T-cell (primary cell): Measurements from ENCODE around the gene SRGAP1. TPM values are rescaled to one million over a fixed set of nuclear protein-coding genes. Genes with fewer than 3 reads are reported as not detected.

Source experiments
- ATAC-seq, 4 experiments: fragments of 200-7000 bp in 3 of 4; fragments of 150-1000 bp in 1 of 4; cut with Tn5 transposase; replicated peaks in 1 of 4; 1 replicate in 3 of 4; 2 replicates in 1 of 4; pipeline ENCODE4 v1.10.0; 2021; ENCODE audit warnings: moderate library complexity in 3 of 4, mild to moderate bottlenecking in 2 of 4, moderate number of reproducible peaks in 1 of 4
- CTCF ChIA-PET, 2 donors: fragments of 300-600 bp; sonication (Branson Sonifier 250); formaldehyde crosslinking; loops; one replicate each; lab custom pipeline; 2022; ENCODE audit warnings: antibody characterized with exemption in 2 of 2; lab: Charles Lee
- POLR2A ChIA-PET, 2 donors: fragments of 300-600 bp; sonication (Branson Sonifier 250); formaldehyde crosslinking; loops; one replicate each; lab custom pipeline; 2022; ENCODE audit warnings: antibody characterized with exemption in 2 of 2; lab: Charles Lee
- DNase-seq, 35 experiments: peaks; one replicate each; pipeline versions ENCODE4 v3.0.0 to v3.0.0-alpha.2; 2013 to 2023
- H3K27ac ChIP-seq: one replicate; pipeline ENCODE4 v1.5.1; 2013; ENCODE audit warnings: low read length
- H3K27me3 ChIP-seq, 2 experiments: replicated peaks in 1 of 2; 1 replicate in 1 of 2; 2 replicates in 1 of 2; pipeline versions ENCODE4 v1.6.1 to v1.7.0; 2013; ENCODE audit warnings: low read length in 1 of 2, mixed read lengths in 1 of 2; ENCODE audit not compliant: control insufficient read depth in 2 of 2, insufficient read depth in 2 of 2; ENCODE audit errors: extremely low read depth in 1 of 2
- H3K36me3 ChIP-seq, 2 donors: 1 replicate in 1 of 2; 2 replicates in 1 of 2; pipeline versions ENCODE4 v1.6.1 to v1.7.0; 2013; ENCODE audit warnings: low read length in 1 of 2; ENCODE audit not compliant: control insufficient read depth in 2 of 2, insufficient read depth in 1 of 2; ENCODE audit errors: extremely low read depth in 1 of 2
- H3K4me1 ChIP-seq, 2 experiments: 1 replicate in 1 of 2; 2 replicates in 1 of 2; pipeline versions ENCODE4 v1.6.1 to v1.7.0; 2013; ENCODE audit warnings: low read length in 2 of 2, mixed read lengths in 1 of 2; ENCODE audit not compliant: insufficient read depth in 2 of 2, control insufficient read depth in 1 of 2; ENCODE audit errors: extremely low read depth in 1 of 2
- H3K4me3 ChIP-seq, 2 donors: 1 replicate in 1 of 2; 2 replicates in 1 of 2; pipeline versions ENCODE4 v1.5.1 to v1.7.0; 2013; ENCODE audit warnings: mild to moderate bottlenecking in 2 of 2, low read length in 1 of 2, moderate library complexity in 1 of 2; ENCODE audit not compliant: control insufficient read depth in 1 of 2; ENCODE audit errors: extremely low read depth in 1 of 2
- H3K9me3 ChIP-seq: 2 replicates; pipeline ENCODE4 v1.7.0; 2013
- H3K27ac Mint-ChIP-seq, 2 donors: one replicate each; pipeline ENCODE4 v1.8.0; 2020 to 2021; ENCODE audit warnings: mild to moderate bottlenecking in 2 of 2, mixed read lengths in 2 of 2
- H3K27me3 Mint-ChIP-seq, 2 donors: one replicate each; pipeline ENCODE4 v1.8.0; 2021 to 2022; ENCODE audit warnings: mixed read lengths in 2 of 2
- H3K36me3 Mint-ChIP-seq: one replicate; pipeline ENCODE4 v1.8.0; 2021; ENCODE audit warnings: mixed read lengths
- H3K4me1 Mint-ChIP-seq, 3 donors: one replicate each; pipeline ENCODE4 v1.8.0; 2020 to 2022; ENCODE audit warnings: mixed read lengths in 3 of 3, mild to moderate bottlenecking in 1 of 3
- H3K4me3 Mint-ChIP-seq, 3 donors: one replicate each; pipeline ENCODE4 v1.8.0; 2020 to 2022; ENCODE audit warnings: mild to moderate bottlenecking in 3 of 3, mixed read lengths in 3 of 3, moderate library complexity in 3 of 3
- H3K9me3 Mint-ChIP-seq, 3 donors: one replicate each; pipeline ENCODE4 v1.8.0; 2020 to 2022; ENCODE audit warnings: mixed read lengths in 3 of 3
- WGBS: methylation state at CpG from one replicate; pipeline ENCODE4 v1.1.5; 2013; ENCODE audit warnings: missing lambda C conversion rate; ENCODE audit not compliant: insufficient coverage; 5-methylcytosine and 5-hydroxymethylcytosine counted together
- total RNA-seq, 35 experiments: library from RNA in 6 of 35; stranded (reverse) in 6 of 35; fragments of 120-200 nt in 1 of 35; gene quantifications; one replicate each; pipeline versions ENCODE4 v1.2.1 to v1.2.4 and lab custom pipeline; 2013 to 2026

SRGAP1 gene
- total RNA-seq, 5 donors from 2014 or later (not counting 1 experiment from before 2014, with no cell fraction given) = 0.07 to 0.38 (median 0.17) TPM; not detected in 1

DNA sequence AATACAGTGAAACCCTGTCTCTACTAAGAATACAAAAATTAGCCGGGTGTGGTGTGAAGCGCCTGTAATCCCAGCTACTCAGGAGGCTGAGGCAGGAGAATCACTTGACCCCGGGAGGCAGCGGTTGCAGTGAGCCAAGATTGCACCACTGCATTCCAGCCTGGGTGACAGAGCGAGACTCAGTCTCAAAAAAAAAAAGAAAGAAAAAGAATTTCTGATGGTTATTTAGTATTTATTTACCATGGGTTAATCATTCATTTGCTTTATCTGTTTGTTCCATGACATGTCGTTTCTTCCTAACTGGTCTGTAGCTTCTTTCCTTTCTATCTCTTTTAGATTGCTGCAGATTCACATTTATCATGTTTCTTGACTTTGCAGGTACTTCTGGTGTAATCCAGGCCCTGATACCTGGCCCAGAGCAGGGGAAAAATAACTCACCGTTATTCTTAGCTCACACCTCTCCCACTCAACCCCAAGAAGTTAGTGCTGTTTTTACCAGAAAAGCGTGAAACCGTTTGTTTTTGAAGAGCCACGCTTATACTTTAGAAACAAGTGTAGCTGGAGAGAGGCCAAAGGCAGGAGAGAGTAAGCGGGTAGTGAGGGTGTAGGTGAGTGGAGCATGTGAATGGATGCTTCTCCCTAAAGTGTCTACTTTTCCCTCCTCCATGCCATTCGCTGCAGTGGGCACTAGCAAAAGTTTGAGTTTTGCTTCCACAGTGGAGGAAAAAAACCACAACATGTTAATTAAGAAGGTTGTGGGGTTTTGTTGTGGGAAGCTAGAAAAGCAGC, 45.4 kb downstream of the SRGAP1 start:
- Mint-ChIP-seq H3K9me3 (no peaks in the 10 kb centered on the region), H3K36me3 (no peaks in the 10 kb centered on the region), H3K4me1 (no peaks in the 10 kb centered on the region), H3K27me3 (peaks cover 8 to 14% of the 10 kb centered on the region in 2 donors), H3K4me3 (no peak overlapping the region), H3K27ac (no peak overlapping the region)
- POLR2A ChIA-PET = no interaction called here
- CTCF ChIA-PET = interaction anchor here in 1 of 2 donors (0.5 kb wide), 1 partner anchor 56 kb away, joined by 3 read pairs; no protein-coding TSS in a partner anchor
- no peak for DNase-seq
- no peak overlapping the region for H3K27ac ChIP-seq
- H3K36me3 ChIP-seq = no peaks in the 10 kb centered on the region
- peaks cover 0 to 9% of the 10 kb centered on the region in 2 experiments for H3K27me3 ChIP-seq
- ATAC-seq = no peak
- H3K9me3 ChIP-seq = no peaks in the 10 kb centered on the region
- no peaks in the 10 kb centered on the region for H3K4me1 ChIP-seq
- no peak overlapping the region for H3K4me3 ChIP-seq
- WGBS = 100% methylated on average over 1 of the region's 12 CpGs

- Histone ChIP-seq H3K27me3 (peaks cover 0 to 7% of the 10 kb centered on the region in 2 experiments), H3K4me1 (no peaks in the 10 kb centered on the region), H3K27ac (no peak overlapping the region), H3K9me3 (no peaks in the 10 kb centered on the region), H3K4me3 (no peak overlapping the region), H3K36me3 (no peaks in the 10 kb centered on the region)
- DNase-seq = no peak
- H3K4me1 Mint-ChIP-seq = no peaks in the 10 kb centered on the region
- POLR2A ChIA-PET = interaction anchor here in 1 of 2 donors (0.5 kb wide), 1 partner anchor 39 kb away, joined by 4 read pairs; no protein-coding TSS in a partner anchor
- WGBS = no CpG with 5 or more reads among the region's 1 CpG
- ATAC-seq = no peak
- no peaks in the 10 kb centered on the region for H3K9me3 Mint-ChIP-seq
- no peak overlapping the region for H3K27ac Mint-ChIP-seq
- H3K36me3 Mint-ChIP-seq = no peaks in the 10 kb centered on the region
- CTCF ChIA-PET = no interaction called here
- peaks cover 7 to 9% of the 10 kb centered on the region in 2 donors for H3K27me3 Mint-ChIP-seq
- H3K4me3 Mint-ChIP-seq = no peak overlapping the region
These were observed 48.7 kb downstream of the SRGAP1 start for GRCh38 chr12:63893170-63893569.

GRCh38 chr12:63894132-63894531, 49.6 kb downstream of the SRGAP1 start:
- ChIA-PET POLR2A (no interaction called here), CTCF (no interaction called here)
- Histone ChIP-seq H3K36me3 (no peaks in the 10 kb centered on the region), H3K4me3 (no peak overlapping the region), H3K27me3 (peaks cover 0 to 2% of the 10 kb centered on the region in 2 experiments), H3K4me1 (no peaks in the 10 kb centered on the region), H3K9me3 (no peaks in the 10 kb centered on the region), H3K27ac (no peak overlapping the region)
- H3K27me3 Mint-ChIP-seq = peaks cover 4 to 6% of the 10 kb centered on the region in 2 donors
- WGBS = no CpG with 5 or more reads among the region's 3 CpGs
- H3K4me1 Mint-ChIP-seq = no peaks in the 10 kb centered on the region
- ATAC-seq (no peak), DNase-seq (no peak)
- no peak overlapping the region for H3K4me3 Mint-ChIP-seq
- no peaks in the 10 kb centered on the region for H3K9me3 Mint-ChIP-seq
- H3K27ac Mint-ChIP-seq = no peak overlapping the region
- H3K36me3 Mint-ChIP-seq = no peaks in the 10 kb centered on the region

DNA sequence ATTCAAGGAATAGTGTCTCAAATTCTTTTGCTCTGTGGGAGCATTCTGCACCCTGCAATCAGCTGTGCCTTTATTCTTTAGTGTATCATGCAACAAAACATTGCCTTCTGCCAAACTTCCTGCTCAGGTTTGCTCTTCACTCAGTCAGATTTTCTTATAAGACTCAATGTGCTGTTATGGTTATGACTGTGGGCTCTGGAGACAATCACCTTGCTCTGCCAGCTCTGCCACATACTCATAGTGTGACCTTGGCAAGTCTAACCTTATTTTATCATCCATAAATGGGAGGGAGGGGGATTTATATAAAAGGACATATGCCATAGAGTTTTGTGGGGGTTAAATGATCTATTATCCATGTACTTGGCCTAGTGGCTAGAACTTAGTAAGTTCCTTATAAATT, 51.3 kb downstream of the SRGAP1 start:
- H3K36me3 Mint-ChIP-seq = no peaks in the 10 kb centered on the region
- POLR2A ChIA-PET = no interaction called here
- H3K9me3 Mint-ChIP-seq = no peaks in the 10 kb centered on the region

GRCh38 chr12:63897931-63898330, 53.4 kb downstream of the SRGAP1 start:
- Histone ChIP-seq H3K4me1 (no peaks in the 10 kb centered on the region), H3K9me3 (no peaks in the 10 kb centered on the region), H3K4me3 (no peak overlapping the region), H3K27me3 (peaks cover 0 to 6% of the 10 kb centered on the region in 2 experiments), H3K36me3 (no peaks in the 10 kb centered on the region), H3K27ac (no peak overlapping the region)
- Mint-ChIP-seq H3K4me3 (no peak overlapping the region), H3K9me3 (no peaks in the 10 kb centered on the region), H3K4me1 (no peaks in the 10 kb centered on the region), H3K27ac (no peak overlapping the region), H3K36me3 (no peaks in the 10 kb centered on the region), H3K27me3 (peaks cover 3 to 4% of the 10 kb centered on the region in 2 donors)
- no peak for DNase-seq
- no peak for ATAC-seq
- ChIA-PET POLR2A (no interaction called here), CTCF (interaction anchor here in 1 of 2 donors (1.1 kb wide), 1 partner anchor 9 kb away, joined by 3 read pairs; no protein-coding TSS in a partner anchor)
- WGBS = no CpG with 5 or more reads among the region's 2 CpGs

More for the DNA sequence above, 51.3 kb downstream of the SRGAP1 start:
- Histone ChIP-seq H3K27me3 (peaks cover 0 to 6% of the 10 kb centered on the region in 2 experiments), H3K9me3 (no peaks in the 10 kb centered on the region), H3K4me1 (no peaks in the 10 kb centered on the region), H3K27ac (no peak overlapping the region), H3K36me3 (no peaks in the 10 kb centered on the region), H3K4me3 (no peak overlapping the region)
- Mint-ChIP-seq H3K27ac (no peak overlapping the region), H3K27me3 (peaks cover 4 to 6% of the 10 kb centered on the region in 2 donors), H3K4me1 (no peaks in the 10 kb centered on the region), H3K4me3 (no peak overlapping the region)
- DNase-seq (no peak), ATAC-seq (no peak)
- CTCF ChIA-PET = no interaction called here

- ChIA-PET POLR2A (no interaction called here), CTCF (no interaction called here)
- ATAC-seq = no peak
- no peaks in the 10 kb centered on the region for H3K4me1 Mint-ChIP-seq
- Histone ChIP-seq H3K27ac (no peak overlapping the region), H3K4me1 (no peaks in the 10 kb centered on the region), H3K27me3 (peaks cover 0 to 8% of the 10 kb centered on the region in 2 experiments), H3K4me3 (no peak overlapping the region), H3K9me3 (no peaks in the 10 kb centered on the region), H3K36me3 (no peaks in the 10 kb centered on the region)
- no CpG with 5 or more reads among the region's 4 CpGs for WGBS
- H3K4me3 Mint-ChIP-seq = no peak overlapping the region
- H3K9me3 Mint-ChIP-seq = no peaks in the 10 kb centered on the region
- H3K27me3 Mint-ChIP-seq = peaks cover 3 to 4% of the 10 kb centered on the region in 2 donors
- no peak for DNase-seq
- H3K36me3 Mint-ChIP-seq = no peaks in the 10 kb centered on the region
- no peak overlapping the region for H3K27ac Mint-ChIP-seq
These were observed 54.4 kb downstream of the SRGAP1 start for GRCh38 chr12:63898764-63899337.
